GM12878 (cell line): ENCODE data around the gene TSHZ3. TPM values are rescaled to one million over a fixed set of nuclear protein-coding genes. Genes with fewer than 3 reads are reported as not detected.

ENCODE experiments used
- ATAC-seq: fragments of 200-7000 bp; cut with Tn5 transposase; 3 replicates; pipeline ENCODE4 v1.9.1; 2020; ENCODE audit warnings: mild to moderate bottlenecking, moderate library complexity
- BruUV-seq: library from RNA; stranded (reverse); fragments of 400-500 nt; replicated peaks from 2 replicates; lab custom pipeline; 2021; lab: Mats Ljungman, UMichigan
- CTCF ChIA-PET: fragments of 300-600 bp; sonication (Branson Sonifier 250); formaldehyde crosslinking; extraction: SDS; loops from one replicate; lab custom pipeline; 2021; ENCODE audit warnings: inconsistent platforms; lab: Yijun Ruan, JAX
- POLR2A ChIA-PET: fragments of 350-600 bp; formaldehyde crosslinking; extraction: SDS; loops from one replicate; lab custom pipeline; 2021; ENCODE audit warnings: inconsistent platforms; lab: Charles Lee
- RAD21 ChIA-PET: fragments of 300-600 bp; sonication (Branson Sonifier 250); formaldehyde crosslinking; loops from one replicate; lab custom pipeline; 2023; ENCODE audit warnings: antibody characterized with exemption; ENCODE audit not compliant: unreplicated experiment; lab: Charles Lee
- SMC1A ChIA-PET: fragments of 300-600 bp; sonication (Branson Sonifier 250); formaldehyde crosslinking; loops from one replicate; lab custom pipeline; 2023; ENCODE audit not compliant: unreplicated experiment, uncharacterized antibody; lab: Charles Lee
- DNase-seq: peaks from one replicate; pipeline ENCODE4 v3.0.0-alpha.2; 2011; ENCODE audit warnings: low read depth, low spot score
- FAIRE-seq: peaks from 3 replicates; lab custom pipeline; 2011; peaks lifted over from hg19 to GRCh38; lab: Jason Lieb, UNC
- H2AFZ ChIP-seq: 2 replicates; pipeline ENCODE4 v1.6.0; 2011; ENCODE audit warnings: low read depth, low read length, control low read depth; ENCODE audit not compliant: control insufficient read depth
- H3K27ac ChIP-seq: 2 replicates; pipeline ENCODE4 v1.5.1; 2011; ENCODE audit warnings: control low read depth; ENCODE audit not compliant: control insufficient read depth, insufficient read depth
- H3K27me3 ChIP-seq, 2 experiments: replicated peaks in 1 of 2; 2 replicates each; pipeline versions ENCODE4 v1.6.0 to v1.6.1; 2011; ENCODE audit warnings: low read length in 1 of 2; ENCODE audit not compliant: control insufficient read depth in 2 of 2, insufficient read depth in 2 of 2
- H3K36me3 ChIP-seq, 2 experiments: 2 replicates each; pipeline ENCODE4 v1.5.1; 2011; ENCODE audit warnings: low read length in 1 of 2; ENCODE audit not compliant: control insufficient read depth in 2 of 2, insufficient read depth in 2 of 2
- H3K4me1 ChIP-seq: 2 replicates; pipeline ENCODE4 v1.6.1; 2011; ENCODE audit warnings: mild to moderate bottlenecking, low read length, moderate library complexity, mixed read lengths; ENCODE audit not compliant: control insufficient read depth, insufficient read depth
- H3K4me2 ChIP-seq: 2 replicates; pipeline ENCODE4 v1.6.0; 2011; ENCODE audit warnings: control low read depth; ENCODE audit not compliant: control insufficient read depth, insufficient read depth
- H3K4me3 ChIP-seq: fragments of 200-600 bp; sonication (generic); 2 replicates; pipeline ENCODE4 v1.5.1; 2016
- H3K79me2 ChIP-seq: 2 replicates; pipeline ENCODE4 v1.6.0; 2011; ENCODE audit warnings: low read length; ENCODE audit not compliant: control insufficient read depth, insufficient read depth
- H3K9ac ChIP-seq: 2 replicates; pipeline ENCODE4 v1.8.0; 2011; ENCODE audit warnings: low read length, control low read depth, mixed read lengths; ENCODE audit not compliant: control insufficient read depth, insufficient read depth
- H3K9me3 ChIP-seq: replicated peaks from 3 replicates; pipeline ENCODE4 v1.5.1; 2011; ENCODE audit warnings: mild to moderate bottlenecking, low read length; ENCODE audit not compliant: control insufficient read depth, insufficient read depth
- H4K20me1 ChIP-seq: 2 replicates; pipeline ENCODE4 v1.6.0; 2011; ENCODE audit not compliant: control insufficient read depth, insufficient read depth
- CBX5 ChIP-seq: sonication (generic); IDR thresholded peaks from 2 replicates; pipeline ENCODE4 v1.6.1; 2016; ENCODE audit warnings: low read depth, moderate library complexity, mild to moderate bottlenecking, inconsistent platforms
- CEBPB ChIP-seq, 2 experiments: fragments of 150-350 bp in 1 of 2; IDR thresholded peaks; 2 replicates each; pipeline ENCODE4 v1.6.1; 2012 to 2014; ENCODE audit warnings: low read depth in 2 of 2, low read length in 2 of 2, borderline replicate concordance in 1 of 2, inconsistent platforms in 1 of 2
- FOXM1 ChIP-seq: IDR thresholded peaks from 2 replicates; pipeline ENCODE4 v1.6.1; 2012; ENCODE audit warnings: low read depth, mild to moderate bottlenecking, inconsistent platforms, low read length, moderate library complexity
- HCFC1 ChIP-seq: fragments of 150-350 bp; IDR thresholded peaks from 2 replicates; pipeline ENCODE4 v1.6.1; 2014; ENCODE audit warnings: low read length
- IKZF2 ChIP-seq, 2 experiments: fragments of 450-650 bp; IDR thresholded peaks; 2 replicates each; pipeline ENCODE4 v1.6.1; 2017; ENCODE audit warnings: mild to moderate bottlenecking in 2 of 2, moderate library complexity in 2 of 2
- RAD51 ChIP-seq: fragments of 450-650 bp; IDR thresholded peaks from 2 replicates; pipeline ENCODE4 v1.6.1; 2016; ENCODE audit warnings: moderate library complexity, mild to moderate bottlenecking, inconsistent platforms
- RFX5 ChIP-seq: IDR thresholded peaks from 2 replicates; pipeline ENCODE4 v1.6.1; 2011; ENCODE audit warnings: low read depth, low read length, improper control_type of control experiment
- SIN3A ChIP-seq: IDR thresholded peaks from 2 replicates; pipeline ENCODE4 v1.6.1; 2012; ENCODE audit warnings: low read depth, low read length, improper control_type of control experiment
- SKIL ChIP-seq: fragments of 450-650 bp; IDR thresholded peaks from 2 replicates; pipeline ENCODE4 v1.6.1; 2017; ENCODE audit warnings: mild to moderate bottlenecking, low read depth, inconsistent platforms; ENCODE audit not compliant: poor library complexity, severe bottlenecking
- SREBF2 ChIP-seq: IDR thresholded peaks from 2 replicates; pipeline ENCODE4 v1.6.1; 2012; ENCODE audit warnings: mild to moderate bottlenecking, low read length
- ZBTB4 ChIP-seq: fragments of 450-650 bp; formaldehyde crosslinking; IDR thresholded peaks from 2 replicates; pipeline ENCODE4 v1.4.0; 2022; ENCODE audit warnings: mild to moderate bottlenecking, moderate library complexity
- ZNF274 ChIP-seq: IDR thresholded peaks from one replicate; pipeline ENCODE4 v1.8.0; 2011; ENCODE audit not compliant: insufficient read length, insufficient read depth
- WGBS: methylation state at CpG from one replicate; pipeline ENCODE4 v1.1.6; 2016; ENCODE audit warnings: low lambda C conversion rate; ENCODE audit not compliant: insufficient replicate concordance, insufficient coverage; ENCODE audit errors: missing lambda C conversion rate; 5-methylcytosine and 5-hydroxymethylcytosine counted together
- in situ Hi-C: fragments of 300-500 bp; cut with MboI; formaldehyde crosslinking; loops from 9 replicates; pipeline ENCODE4 v1.14.3; 2018; ENCODE audit warnings: mixed read lengths
- intact Hi-C: fragments of 100-400 bp; cut with micrococcal nuclease; formaldehyde crosslinking; loops from one replicate; pipeline ENCODE4 v1.14.2; 2022; ENCODE audit not compliant: unreplicated experiment
- polyA plus RNA-seq, 11 experiments: library from polyadenylated mRNA; depleted of rRNA in 4 of 11; unstranded in 6 of 11; stranded (reverse) in 5 of 11; fragments of >200 nt; fragmentation: Nextera tagmentation in 4 of 11; fragmentation: Illumina TruSeq in 1 of 11; extraction: Ambion mirVana in 4 of 11; extraction: Trizol in 1 of 11; gene quantifications; 1 replicate in 1 of 11; 2 replicates in 10 of 11; pipeline versions ENCODE4 v1.2.1 to v1.2.3, GENCODE V29; 2011 to 2016; ENCODE audit warnings: inconsistent platforms in 2 of 11, missing spikeins in 2 of 11, low read depth in 1 of 11
- total RNA-seq, 4 experiments: library from RNA; depleted of rRNA in 3 of 4; stranded (reverse); fragments of >200 nt in 3 of 4; fragmentation: Illumina TruSeq in 1 of 4; extraction: Trizol in 1 of 4; gene quantifications; 2 replicates each; pipeline versions ENCODE4 v1.2.1 to v1.2.3, GENCODE V29; 2013 to 2021

TSHZ3 gene
- total and polyA plus RNA-seq, 10 of the 15 experiments (the other 5 are each of a cell fraction or from before 2014, with no cell fraction given) = 0.23 TPM; not detected in 9

- TF ChIP-seq SREBF2 (no peak), SKIL (no peak), CBX5 (no peak)
Observed at GRCh38 chr19:31378404-31378803, 29.2 kb upstream of the TSHZ3 start (continued).

- Histone ChIP-seq H3K9ac (no peak overlapping the region), H3K36me3 (no peaks in the 10 kb centered on the region), H3K27ac (no peak overlapping the region), H3K9me3 (no peaks in the 10 kb centered on the region; the same call in 2 of the 3 replicates)
- intact Hi-C loops = no loop called here
- 22% methylated on average over 1 of the region's 1 CpG for WGBS
- TF ChIP-seq RFX5 = no peak
- TF ChIP-seq CEBPB (IDR thresholded peaks at IDR 0.05; ENCODE audit: borderline replicate concordance in 1 of 2, low read depth in 2 of 2, low read length in 2 of 2) = no peak
- no peak for TF ChIP-seq ZBTB4 (CRISPR knock-in tag)
- no peak for TF ChIP-seq FOXM1
- TF ChIP-seq SREBF2 = no peak
- TF ChIP-seq ZNF274 = no peak
- no peak for TF ChIP-seq IKZF2 (IDR thresholded peaks at IDR 0.05)
- TF ChIP-seq RAD51 = no peak
- no peak for TF ChIP-seq CBX5
- TF ChIP-seq SIN3A = no peak
- TF ChIP-seq HCFC1 = no peak
- TF ChIP-seq, all 136 proteins: peak for 0
- H3K79me2 ChIP-seq = no peaks in the 10 kb centered on the region
- ATAC-seq = no peak
- no peaks in the 10 kb centered on the region for H3K27me3 ChIP-seq
- no peaks in the 10 kb centered on the region for H3K4me1 ChIP-seq
- H4K20me1 ChIP-seq = no peaks in the 10 kb centered on the region
- no peak overlapping the region for H3K4me3 ChIP-seq
- FAIRE-seq = no peak
- RAD21 ChIA-PET = no interaction called here
- H3K4me2 ChIP-seq = no peak overlapping the region
- in situ Hi-C loops = no loop called here
- no peak overlapping the region for H2AFZ ChIP-seq
- SMC1A ChIA-PET = no interaction called here
- DNase-seq = no peak
- POLR2A ChIA-PET = no interaction called here
- CTCF ChIA-PET = no interaction called here
- BruUV-seq = no TSS peak
Observed at GRCh38 chr19:31377736-31378135, 28.5 kb upstream of the TSHZ3 start.
